GM18951 (cell line): ENCODE results near the gene BTNL3.

ENCODE experiments used
- POLR2A ChIP-seq: IDR thresholded peaks from 4 replicates; pipeline ENCODE4 v1.6.1; 2011; ENCODE audit warnings: mild to moderate bottlenecking; ENCODE audit not compliant: insufficient read length, insufficient read depth; ENCODE audit errors: extremely low read depth
- in situ Hi-C: fragments of 300-500 bp; cut with MboI; formaldehyde crosslinking; loops from one replicate; pipeline ENCODE4 v1.12.0; 2022; ENCODE audit warnings: low sequenced_read_pairs, mixed read lengths, inconsistent platforms; ENCODE audit not compliant: unreplicated experiment

Gene BTNL3

GRCh38 chr5:180988592-180988991, at the start of gene BTNL3:
Gene BTNL3, plus strand, starts transcription at chr5:180988846. Its CDS starts 183 bp downstream, at chr5:180989029.
- TF ChIP-seq POLR2A, result no peak
- in situ Hi-C loops, result no loop called here

DNA sequence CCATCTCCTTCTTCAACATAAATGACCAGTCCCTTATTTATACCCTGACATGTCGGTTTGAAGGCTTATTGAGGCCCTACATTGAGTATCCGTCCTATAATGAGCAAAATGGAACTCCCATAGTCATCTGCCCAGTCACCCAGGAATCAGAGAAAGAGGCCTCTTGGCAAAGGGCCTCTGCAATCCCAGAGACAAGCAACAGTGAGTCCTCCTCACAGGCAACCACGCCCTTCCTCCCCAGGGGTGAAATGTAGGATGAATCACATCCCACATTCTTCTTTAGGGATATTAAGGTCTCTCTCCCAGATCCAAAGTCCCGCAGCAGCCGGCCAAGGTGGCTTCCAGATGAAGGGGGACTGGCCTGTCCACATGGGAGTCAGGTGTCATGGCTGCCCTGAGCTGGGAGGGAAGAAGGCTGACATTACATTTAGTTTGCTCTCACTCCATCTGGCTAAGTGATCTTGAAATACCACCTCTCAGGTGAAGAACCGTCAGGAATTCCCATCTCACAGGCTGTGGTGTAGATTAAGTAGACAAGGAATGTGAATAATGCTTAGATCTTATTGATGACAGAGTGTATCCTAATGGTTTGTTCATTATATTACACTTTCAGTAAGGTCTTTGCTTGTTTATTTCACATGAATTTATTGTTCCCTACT, 38.2 kb upstream of the BTNL3 start:
- no peak for TF ChIP-seq POLR2A
- in situ Hi-C loops, result no loop called here

DNA sequence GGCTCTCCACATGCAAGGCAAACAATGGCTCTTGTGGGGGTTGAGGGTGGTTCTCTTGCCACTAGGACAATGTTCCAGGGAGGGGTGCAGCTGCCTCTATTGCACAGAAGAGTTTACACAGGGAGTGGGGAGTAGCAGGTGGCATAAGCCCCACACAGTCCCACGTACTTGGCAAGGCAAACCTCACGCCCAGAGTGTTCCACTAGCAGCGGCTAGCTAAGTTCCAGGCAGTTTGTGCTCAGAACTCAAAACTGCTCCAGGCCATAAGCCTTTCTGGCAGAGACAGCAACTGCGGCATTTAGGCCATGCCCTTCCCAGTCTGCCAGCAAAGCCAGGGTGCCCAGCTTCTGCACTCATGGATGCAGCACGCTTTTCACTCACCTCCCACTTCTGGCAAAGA, 29.0 kb upstream of the BTNL3 start:
- in situ Hi-C loops, result no loop called here
- TF ChIP-seq POLR2A, result no peak

DNA sequence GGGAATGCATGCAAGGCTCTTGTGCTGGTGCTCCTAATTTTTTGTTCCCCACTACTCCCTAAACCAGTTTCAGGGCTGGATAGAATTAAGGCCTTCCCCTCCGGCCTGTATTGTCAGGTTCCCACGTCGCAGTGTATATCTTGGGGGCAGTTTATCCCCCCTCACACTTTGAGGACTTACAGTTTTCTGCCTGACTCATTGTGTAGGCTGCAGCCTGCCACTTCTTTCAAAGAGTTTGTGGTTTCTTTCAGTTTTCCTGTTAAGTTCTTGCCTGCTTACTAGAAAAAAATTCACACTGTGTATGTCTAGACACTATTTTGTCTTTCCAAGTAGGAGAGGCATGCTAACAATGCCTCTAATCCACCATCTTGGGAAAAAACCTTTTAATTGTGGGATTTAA, 28.4 kb upstream of the BTNL3 start:
- no peak for TF ChIP-seq POLR2A
- in situ Hi-C loops, result no loop called here

DNA sequence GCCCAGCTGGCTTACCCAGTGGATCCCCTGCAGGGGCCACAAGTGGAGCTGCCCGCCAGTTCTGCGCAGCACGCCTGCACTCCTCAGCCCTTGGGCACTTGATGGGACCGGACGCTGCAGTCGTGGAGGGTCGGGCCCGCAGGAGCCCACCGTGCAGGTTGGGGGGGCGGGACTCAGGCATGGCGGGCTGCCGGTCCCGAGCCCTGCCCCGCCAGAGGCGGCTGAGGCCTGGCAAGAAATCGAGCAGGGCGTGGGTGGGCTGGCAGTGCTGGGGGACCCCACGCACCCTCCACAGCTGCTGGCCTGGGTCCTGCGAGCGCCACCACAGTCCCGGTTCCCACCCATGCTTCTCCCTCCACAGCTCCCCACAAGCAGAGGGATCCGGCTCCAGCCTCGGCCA, 19.2 kb upstream of the BTNL3 start:
- TF ChIP-seq POLR2A, result no peak
- in situ Hi-C loops, result no loop called here

DNA sequence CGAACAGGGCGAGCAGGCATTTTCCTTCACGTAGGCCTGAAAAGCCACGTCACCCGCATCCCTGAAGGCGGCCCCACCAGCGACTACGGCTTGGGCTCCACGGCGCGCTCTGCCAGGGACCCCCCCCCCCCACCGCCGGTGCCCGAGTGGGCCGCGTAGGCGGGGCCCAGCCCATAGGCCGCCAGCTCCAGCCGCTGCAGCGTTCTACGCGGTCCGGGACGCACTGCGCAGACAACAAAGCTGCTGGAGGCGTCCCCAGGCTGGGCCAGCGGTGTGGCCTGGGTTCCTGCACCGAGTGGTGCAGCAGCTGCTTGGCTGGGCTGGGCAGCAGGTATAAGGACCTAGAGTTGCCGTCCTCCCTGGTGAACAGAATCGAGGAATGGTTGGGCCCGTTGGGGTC, 18.3 kb upstream of the BTNL3 start:
- TF ChIP-seq POLR2A, result no peak
- in situ Hi-C loops, result no loop called here

DNA sequence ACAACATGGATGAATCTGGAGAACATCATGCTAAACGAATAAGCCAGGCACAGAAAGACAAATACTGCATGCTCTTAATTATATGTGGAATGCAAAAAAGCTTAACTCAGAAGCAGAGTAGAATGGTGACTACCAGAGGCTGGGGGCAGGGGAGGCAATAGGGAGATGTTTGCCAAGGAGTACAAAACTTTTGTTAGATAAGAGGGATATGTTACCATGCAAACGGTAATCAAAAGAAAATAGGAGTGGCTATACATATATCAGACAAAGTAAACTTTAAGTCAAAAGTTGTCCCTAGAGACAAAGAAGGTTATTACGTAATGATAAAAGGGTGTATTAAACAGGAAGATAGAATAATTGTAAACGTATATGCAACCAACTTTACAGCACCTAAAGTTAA, 17.8 kb upstream of the BTNL3 start:
- in situ Hi-C loops, result no loop called here
- no peak for TF ChIP-seq POLR2A

- in situ Hi-C loops, result no loop called here
- no peak for TF ChIP-seq POLR2A
Measured at GRCh38 chr5:180974612-180975315, 13.9 kb upstream of the BTNL3 start.

- no peak for TF ChIP-seq POLR2A
- in situ Hi-C loops, result no loop called here
Measured at GRCh38 chr5:180975338-180975737, 13.3 kb upstream of the BTNL3 start.

DNA sequence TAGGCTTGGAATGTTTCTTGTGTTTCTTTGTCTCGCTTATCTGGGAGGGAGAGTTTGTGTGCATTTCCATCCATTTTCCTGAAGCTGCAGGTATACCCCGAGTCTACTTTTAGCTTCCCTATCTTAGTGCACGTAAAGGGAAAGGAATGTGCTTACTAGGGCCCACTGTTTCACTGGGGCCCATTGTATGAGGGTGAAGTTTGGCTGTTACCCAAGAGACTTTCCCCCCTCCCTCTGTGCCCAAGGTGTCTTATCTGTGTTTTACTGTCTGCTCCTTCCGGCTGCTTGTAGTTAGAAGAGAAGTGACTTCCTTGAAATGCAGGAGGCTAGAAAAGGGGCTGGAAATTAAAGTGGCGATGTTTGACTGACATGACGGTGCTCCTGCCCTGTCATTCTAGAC, 12.1 kb upstream of the BTNL3 start:
- TF ChIP-seq POLR2A, result no peak
- in situ Hi-C loops, result no loop called here

DNA sequence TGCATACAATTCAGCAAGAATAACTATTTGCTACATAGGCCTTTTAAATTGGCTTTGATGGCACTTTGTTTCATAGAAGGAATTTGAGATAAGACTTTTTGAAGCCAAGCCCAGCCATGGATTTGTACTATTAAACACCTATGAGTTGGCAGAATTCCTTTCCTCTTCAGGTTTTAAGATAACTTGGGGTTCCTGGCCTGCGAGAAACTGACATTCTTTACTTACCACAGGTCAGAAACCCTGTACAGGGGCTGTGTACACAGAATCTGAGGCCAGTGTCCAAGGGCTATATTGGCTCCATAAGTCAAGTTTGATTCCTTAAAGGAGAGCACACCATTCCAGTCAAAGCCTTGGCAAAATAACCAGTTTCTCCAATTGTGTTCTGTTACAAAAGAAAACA, 10.8 kb upstream of the BTNL3 start:
- in situ Hi-C loops, result no loop called here
- TF ChIP-seq POLR2A, result no peak

GRCh38 chr5:180982008-180982741, 6.5 kb upstream of the BTNL3 start:
- no peak for TF ChIP-seq POLR2A
- in situ Hi-C loops, result no loop called here

DNA sequence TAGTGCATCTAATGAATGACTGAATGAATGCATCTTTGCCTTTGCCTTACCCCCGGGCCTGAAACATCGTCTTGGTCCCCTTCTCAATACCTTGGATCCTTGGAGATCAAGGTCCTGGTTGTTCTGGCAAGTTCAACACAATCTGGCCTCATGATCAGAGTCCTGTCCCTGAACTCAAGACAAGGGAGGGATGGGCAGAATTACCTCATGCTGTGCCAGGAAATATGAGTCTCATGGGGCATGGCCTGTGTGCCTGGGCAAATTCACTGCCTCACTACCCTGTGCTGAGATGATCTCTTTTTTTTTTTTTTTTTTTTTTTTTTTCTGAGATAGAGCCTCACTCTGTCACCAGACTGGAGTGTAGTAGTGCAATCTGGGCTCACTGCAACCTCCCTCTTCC, 630 bp upstream of the BTNL3 start:
- no peak for TF ChIP-seq POLR2A
- in situ Hi-C loops, result no loop called here
